Neural crest cell (in vitro differentiated cells): ENCODE results near the gene FMNL1. TPM values are rescaled to one million over a fixed set of nuclear protein-coding genes. Genes with fewer than 3 reads are reported as not detected.

ENCODE experiments used
- DNase-seq: peaks from one replicate; pipeline ENCODE4 v3.0.0; 2021; ENCODE audit warnings: low read depth, mixed read lengths, low spot score
- H3K27ac Mint-ChIP-seq: one replicate; pipeline ENCODE4 v1.8.0; 2021; ENCODE audit warnings: mild to moderate bottlenecking, mixed read lengths; ENCODE audit not compliant: unreplicated experiment
- H3K27me3 Mint-ChIP-seq: 2 replicates; pipeline ENCODE4 v1.8.0; 2021; ENCODE audit warnings: low read depth, mild to moderate bottlenecking, mixed read lengths
- H3K36me3 Mint-ChIP-seq: 2 replicates; pipeline ENCODE4 v1.8.0; 2021; ENCODE audit warnings: low read depth, mild to moderate bottlenecking, mixed read lengths
- H3K4me1 Mint-ChIP-seq: 2 replicates; pipeline ENCODE4 v1.8.0; 2021; ENCODE audit warnings: mixed read lengths
- H3K4me3 Mint-ChIP-seq: one replicate; pipeline ENCODE4 v1.8.0; 2021; ENCODE audit warnings: mild to moderate bottlenecking, mixed read lengths
- H3K9me3 Mint-ChIP-seq: 2 replicates; pipeline ENCODE4 v1.8.0; 2021; ENCODE audit warnings: mixed read lengths
- CTCF ChIP-seq: fragments of 200-600 bp; sonication (generic); conservative IDR thresholded peaks from 2 replicates; pipeline ENCODE4 v1.5.0; 2021; ENCODE audit warnings: antibody characterized with exemption, mild to moderate bottlenecking
- total RNA-seq: library from RNA; stranded (reverse); gene quantifications from 2 replicates; pipeline ENCODE4 v1.2.1, GENCODE V29; 2021

FMNL1 gene
- total RNA-seq, 1 donor from 2014 or later: 1.2 TPM

DNA sequence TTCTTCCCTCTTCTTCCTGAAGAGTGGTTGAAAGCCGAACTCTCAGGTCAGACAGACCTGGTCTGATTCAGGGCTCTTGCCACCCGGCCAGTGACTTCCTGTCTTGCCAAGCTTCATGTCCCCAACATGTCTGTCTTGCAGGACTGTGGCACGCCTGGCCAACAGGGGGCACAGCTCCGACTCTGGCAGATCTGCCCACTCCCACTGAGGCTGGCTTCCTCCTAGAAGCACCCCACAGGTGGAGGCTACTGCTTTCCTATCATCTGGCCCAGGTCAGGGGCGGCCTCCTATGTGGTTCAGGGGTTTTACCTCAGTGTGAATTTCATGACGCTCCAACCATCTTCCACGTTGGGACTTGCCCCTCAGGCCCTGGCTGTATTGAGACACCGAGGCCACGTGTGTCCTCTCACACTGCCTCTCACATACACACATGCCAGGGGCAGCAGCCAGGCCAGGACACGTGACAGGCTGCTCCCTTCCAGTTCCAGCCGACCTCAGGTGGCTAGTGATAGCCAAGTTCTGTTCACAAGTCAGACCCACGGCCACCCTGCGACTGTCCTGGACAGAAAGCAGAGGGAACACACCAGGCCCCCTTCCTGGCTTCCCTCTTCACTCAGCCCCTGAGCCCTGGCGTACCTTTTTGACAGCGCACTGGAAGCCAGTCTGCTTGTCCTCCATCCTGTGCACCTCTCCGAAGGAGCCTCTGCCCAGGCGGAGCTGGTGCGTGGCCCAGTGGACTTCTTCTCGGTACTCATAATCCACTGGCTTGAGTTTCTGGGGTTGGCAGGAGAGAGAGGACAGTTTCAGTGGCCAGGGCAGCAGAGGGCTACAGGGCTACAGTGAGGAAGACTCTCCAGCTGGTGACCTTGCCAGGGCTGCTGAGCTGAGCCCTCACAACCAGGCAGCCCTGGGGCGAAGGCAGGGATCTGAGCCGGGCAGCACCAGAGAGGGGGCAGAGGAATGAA lies 62.8 kb downstream of the FMNL1 start:
- Mint-ChIP-seq H3K4me3 (no peak overlapping the region), H3K4me1 (no peaks in the 10 kb centered on the region), H3K9me3 (no peaks in the 10 kb centered on the region), H3K27me3 (no peaks in the 10 kb centered on the region), H3K36me3 (peaks cover 6% of the 10 kb centered on the region), H3K27ac (no peak overlapping the region)
- peak; percentile 23 for TF ChIP-seq CTCF
- DNase-seq: no peak

GRCh38 chr17:45286286-45286685 lies 64.6 kb downstream of the FMNL1 start:
- Mint-ChIP-seq H3K9me3 (no peaks in the 10 kb centered on the region), H3K27ac (no peak overlapping the region), H3K27me3 (no peaks in the 10 kb centered on the region), H3K4me1 (no peaks in the 10 kb centered on the region), H3K36me3 (peaks cover 6% of the 10 kb centered on the region), H3K4me3 (no peak overlapping the region)
- DNase-seq: no peak
- no peak for TF ChIP-seq CTCF

- H3K4me1 Mint-ChIP-seq: peaks cover 1% of the 10 kb centered on the region
- H3K27me3 Mint-ChIP-seq: no peaks in the 10 kb centered on the region
- no peaks in the 10 kb centered on the region for H3K9me3 Mint-ChIP-seq
- H3K27ac Mint-ChIP-seq: peak overlapping the region; percentile 89
- peaks cover 6% of the 10 kb centered on the region for H3K36me3 Mint-ChIP-seq
- TF ChIP-seq CTCF: no peak
- DNase-seq: no peak
- H3K4me3 Mint-ChIP-seq: no peak overlapping the region
Measured at GRCh38 chr17:45287526-45288500, 66.1 kb downstream of the FMNL1 start.

- no peak overlapping the region for H3K4me3 Mint-ChIP-seq
- TF ChIP-seq CTCF: no peak
Measured at GRCh38 chr17:45288825-45289224, 67.1 kb downstream of the FMNL1 start.

More at GRCh38 chr17:45288825-45289224, 67.1 kb downstream of the FMNL1 start:
- H3K9me3 Mint-ChIP-seq: no peaks in the 10 kb centered on the region
- peaks cover 12% of the 10 kb centered on the region for H3K4me1 Mint-ChIP-seq
- DNase-seq: no peak
- H3K27ac Mint-ChIP-seq: no peak overlapping the region
- H3K27me3 Mint-ChIP-seq: no peaks in the 10 kb centered on the region
- H3K36me3 Mint-ChIP-seq: peaks cover 6% of the 10 kb centered on the region
